GM23338 (cell line): ENCODE data around the gene MED9. TPM values are rescaled to one million over a fixed set of nuclear protein-coding genes. Genes with fewer than 3 reads are reported as not detected.

Experiments
- ATAC-seq: fragments of 200-7000 bp; cut with Tn5 transposase; 3 replicates; pipeline ENCODE4 v1.9.1; 2020
- DNase-seq: peaks from one replicate; pipeline ENCODE4 v3.0.0-alpha.2; 2015; ENCODE audit warnings: low spot score
- H2AFZ ChIP-seq: fragments of 200-600 bp; sonication (generic); 2 replicates; pipeline ENCODE4 v1.8.0; 2016; ENCODE audit warnings: antibody characterized with exemption, mild to moderate bottlenecking, moderate library complexity
- H3F3A ChIP-seq: fragments of 200-600 bp; sonication (generic); replicated peaks from 2 replicates; pipeline ENCODE4 v1.8.0; 2017; ENCODE audit warnings: antibody characterized with exemption, mixed run types, low read depth
- H3K27ac ChIP-seq: fragments of 200-600 bp; sonication (generic); 2 replicates; pipeline ENCODE4 v1.6.1; 2016; ENCODE audit warnings: low read depth
- H3K27me3 ChIP-seq: fragments of 200-600 bp; sonication (generic); 2 replicates; pipeline ENCODE4 v1.8.0; 2016; ENCODE audit warnings: mild to moderate bottlenecking, mixed run types, moderate library complexity; ENCODE audit not compliant: insufficient read depth
- H3K36me3 ChIP-seq: fragments of 200-600 bp; sonication (generic); 2 replicates; pipeline ENCODE4 v1.8.0; 2016; ENCODE audit warnings: mild to moderate bottlenecking; ENCODE audit not compliant: insufficient read depth
- H3K4me1 ChIP-seq: fragments of 200-600 bp; sonication (generic); 2 replicates; pipeline ENCODE4 v1.8.0; 2016; ENCODE audit warnings: mild to moderate bottlenecking, moderate library complexity; ENCODE audit not compliant: insufficient read depth
- H3K4me2 ChIP-seq: fragments of 200-600 bp; sonication (generic); 2 replicates; pipeline ENCODE4 v1.7.1; 2017; ENCODE audit warnings: mixed run types
- H3K4me3 ChIP-seq: fragments of 200-600 bp; sonication (generic); 2 replicates; pipeline ENCODE4 v1.6.1; 2016; ENCODE audit warnings: mixed run types
- H3K79me2 ChIP-seq: fragments of 200-600 bp; sonication (generic); replicated peaks from 2 replicates; pipeline ENCODE4 v1.8.0; 2017; ENCODE audit warnings: mild to moderate bottlenecking; ENCODE audit not compliant: insufficient read depth
- H3K9me2 ChIP-seq: fragments of 200-600 bp; sonication (generic); 2 replicates; pipeline ENCODE4 v1.8.0; 2017; ENCODE audit not compliant: insufficient read depth
- H4K20me1 ChIP-seq: fragments of 200-600 bp; sonication (generic); replicated peaks from 2 replicates; pipeline ENCODE4 v1.8.0; 2017; ENCODE audit warnings: mild to moderate bottlenecking; ENCODE audit not compliant: insufficient read depth
- H3K27ac Mint-ChIP-seq: 2 replicates; pipeline ENCODE4 v1.8.0; 2020; ENCODE audit warnings: inconsistent platforms, mild to moderate bottlenecking, moderate library complexity, mixed read lengths
- H3K27me3 Mint-ChIP-seq: 3 replicates; pipeline ENCODE4 v1.8.0; 2022; ENCODE audit warnings: low read depth, mild to moderate bottlenecking, moderate library complexity, mixed read lengths, inconsistent platforms; ENCODE audit not compliant: insufficient read depth, poor library complexity
- H3K36me3 Mint-ChIP-seq: 3 replicates; pipeline ENCODE4 v1.8.0; 2021; ENCODE audit warnings: low read depth, mild to moderate bottlenecking, inconsistent platforms, moderate library complexity, mixed read lengths
- H3K4me1 Mint-ChIP-seq: 3 replicates; pipeline ENCODE4 v1.8.0; 2020; ENCODE audit warnings: mild to moderate bottlenecking, inconsistent platforms, mixed read lengths
- H3K4me3 Mint-ChIP-seq: 3 replicates; pipeline ENCODE4 v1.8.0; 2021; ENCODE audit warnings: moderate library complexity, mild to moderate bottlenecking, inconsistent platforms, mixed read lengths
- H3K9me3 Mint-ChIP-seq: 3 replicates; pipeline ENCODE4 v1.8.0; 2020; ENCODE audit warnings: moderate library complexity, mild to moderate bottlenecking, inconsistent platforms, mixed read lengths
- CREB1 ChIP-seq: fragments of 250-450 bp; sonication (Bioruptor Pico); IDR thresholded peaks from 2 replicates; pipeline ENCODE4 v1.5.0; 2020; ENCODE audit warnings: low read depth, mild to moderate bottlenecking, moderate library complexity
- EZH2 ChIP-seq: fragments of 200-600 bp; sonication (generic); IDR thresholded peaks from one replicate; pipeline ENCODE4 v1.8.0; 2017; ENCODE audit warnings: antibody characterized with exemption, mild to moderate bottlenecking, low read depth; ENCODE audit not compliant: unreplicated experiment
- EZH2phosphoT487 ChIP-seq: fragments of 200-600 bp; sonication (generic); IDR thresholded peaks from one replicate; pipeline ENCODE4 v1.8.1; 2018; ENCODE audit warnings: antibody characterized with exemption; ENCODE audit not compliant: unreplicated experiment
- JUNB ChIP-seq: IDR thresholded peaks from one replicate; pipeline ENCODE4 v1.6.1; 2016; ENCODE audit warnings: antibody characterized with exemption; ENCODE audit not compliant: unreplicated experiment
- POLR2AphosphoS5 ChIP-seq: IDR thresholded peaks from 2 replicates; pipeline ENCODE4 v1.6.1; 2016; ENCODE audit warnings: antibody characterized with exemption, low read depth
- STAT1 ChIP-seq: IDR thresholded peaks from one replicate; pipeline ENCODE4 v1.6.1; 2016; ENCODE audit warnings: antibody characterized with exemption; ENCODE audit not compliant: unreplicated experiment
- ZNF331 ChIP-seq: fragments of 250-450 bp; sonication (Bioruptor Pico); IDR thresholded peaks from 2 replicates; pipeline ENCODE4 v1.5.0; 2020; ENCODE audit warnings: low read depth, mild to moderate bottlenecking, moderate library complexity
- polyA plus RNA-seq: library from polyadenylated mRNA; unstranded; fragments of >200 nt; fragmentation: Nextera tagmentation; extraction: Ambion mirVana; gene quantifications from 2 replicates; pipeline ENCODE4 v1.2.1, GENCODE V29; 2016
- total RNA-seq: library from RNA; depleted of rRNA; stranded (reverse); fragments of >200 nt; shearing (Covaris generic); gene quantifications from 2 replicates; pipeline ENCODE4 v1.2.3, GENCODE V29; 2014
- TF ChIP-seq, protein P1 (sequence below): IDR thresholded peaks from one replicate; pipeline ENCODE4 v1.6.1; 2018; ENCODE audit warnings: antibody characterized with exemption; ENCODE audit not compliant: unreplicated experiment
- TF ChIP-seq, protein P2 (sequence below), 2 experiments: fragments of 200-600 bp in 1 of 2; sonication (generic) in 1 of 2; conservative IDR thresholded peaks; 2 replicates each; pipeline versions ENCODE4 v1.5.1 to v1.6.1; 2016 to 2017; ENCODE audit warnings: antibody characterized with exemption in 2 of 2, low read depth in 2 of 2, mild to moderate bottlenecking in 2 of 2, moderate library complexity in 1 of 2

The MED9 gene
- total and polyA plus RNA-seq, 2 experiments from 2014 or later: 17.3 to 19.9 TPM

DNA sequence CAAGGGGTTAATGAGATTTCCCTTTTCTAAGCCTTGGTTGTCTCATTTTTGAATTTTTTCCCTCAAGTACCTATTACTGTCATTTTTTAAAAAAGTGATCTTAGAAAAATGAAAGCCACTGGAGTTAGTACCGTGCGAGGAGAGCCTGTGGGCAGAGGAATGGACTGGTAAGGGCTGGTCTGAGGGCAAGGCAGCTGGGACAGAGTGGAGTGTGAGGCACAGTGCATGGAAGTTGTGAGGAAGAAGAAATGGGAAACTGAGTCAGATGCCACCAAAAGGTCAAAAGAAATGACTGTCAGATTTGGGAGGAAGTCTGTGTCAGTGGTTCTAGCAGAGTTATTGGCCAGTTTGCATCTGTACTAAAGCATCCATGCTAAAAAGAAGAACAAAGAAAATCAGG, 11.2 kb downstream of the MED9 start (continued):
- TF ChIP-seq STAT1 (no peak), JUNB (no peak), EZH2phosphoT487 (no peak)

DNA sequence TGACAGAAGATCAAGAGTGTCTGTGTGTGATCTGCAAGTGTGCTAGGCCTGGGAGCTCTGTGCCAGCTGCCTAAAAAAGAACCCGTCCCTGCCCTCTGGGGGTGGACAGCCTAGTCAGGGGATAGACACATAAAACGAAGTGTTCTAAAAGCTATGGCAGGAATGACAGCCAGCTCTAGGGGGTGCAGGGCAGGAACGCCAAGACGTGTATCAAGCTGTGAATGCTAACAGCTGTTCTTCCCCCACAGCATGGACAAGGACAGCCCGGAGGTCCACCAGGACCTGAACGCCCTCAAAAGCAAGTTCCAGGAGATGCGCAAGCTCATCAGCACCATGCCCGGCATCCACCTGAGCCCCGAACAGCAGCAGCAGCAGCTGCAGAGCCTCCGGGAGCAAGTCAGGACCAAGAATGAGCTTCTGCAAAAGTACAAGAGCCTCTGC, 14.3 kb downstream of the MED9 start:
- peaks cover 40% of the 10 kb centered on the region for H3K36me3 Mint-ChIP-seq
- Histone ChIP-seq H3K4me1 (peaks cover 24% of the 10 kb centered on the region), H3K4me2 (no peak overlapping the region), H3K4me3 (no peak overlapping the region), H3K27me3 (peaks cover 24% of the 10 kb centered on the region), H3K9me2 (no peaks in the 10 kb centered on the region), H3F3A (peaks cover 3% of the 10 kb centered on the region), H2AFZ (no peak overlapping the region), H4K20me1 (peaks cover 35% of the 10 kb centered on the region; the same call in 1 of the 2 replicates), H3K27ac (no peak overlapping the region), H3K36me3 (peaks cover 7% of the 10 kb centered on the region), H3K79me2 (no peaks in the 10 kb centered on the region)
- DNase-seq: no peak
- TF ChIP-seq ZNF331 (CRISPR knock-in tag): no peak
- TF ChIP-seq JUNB: no peak
- no peak for TF ChIP-seq POLR2AphosphoS5
- TF ChIP-seq, protein P1, sequence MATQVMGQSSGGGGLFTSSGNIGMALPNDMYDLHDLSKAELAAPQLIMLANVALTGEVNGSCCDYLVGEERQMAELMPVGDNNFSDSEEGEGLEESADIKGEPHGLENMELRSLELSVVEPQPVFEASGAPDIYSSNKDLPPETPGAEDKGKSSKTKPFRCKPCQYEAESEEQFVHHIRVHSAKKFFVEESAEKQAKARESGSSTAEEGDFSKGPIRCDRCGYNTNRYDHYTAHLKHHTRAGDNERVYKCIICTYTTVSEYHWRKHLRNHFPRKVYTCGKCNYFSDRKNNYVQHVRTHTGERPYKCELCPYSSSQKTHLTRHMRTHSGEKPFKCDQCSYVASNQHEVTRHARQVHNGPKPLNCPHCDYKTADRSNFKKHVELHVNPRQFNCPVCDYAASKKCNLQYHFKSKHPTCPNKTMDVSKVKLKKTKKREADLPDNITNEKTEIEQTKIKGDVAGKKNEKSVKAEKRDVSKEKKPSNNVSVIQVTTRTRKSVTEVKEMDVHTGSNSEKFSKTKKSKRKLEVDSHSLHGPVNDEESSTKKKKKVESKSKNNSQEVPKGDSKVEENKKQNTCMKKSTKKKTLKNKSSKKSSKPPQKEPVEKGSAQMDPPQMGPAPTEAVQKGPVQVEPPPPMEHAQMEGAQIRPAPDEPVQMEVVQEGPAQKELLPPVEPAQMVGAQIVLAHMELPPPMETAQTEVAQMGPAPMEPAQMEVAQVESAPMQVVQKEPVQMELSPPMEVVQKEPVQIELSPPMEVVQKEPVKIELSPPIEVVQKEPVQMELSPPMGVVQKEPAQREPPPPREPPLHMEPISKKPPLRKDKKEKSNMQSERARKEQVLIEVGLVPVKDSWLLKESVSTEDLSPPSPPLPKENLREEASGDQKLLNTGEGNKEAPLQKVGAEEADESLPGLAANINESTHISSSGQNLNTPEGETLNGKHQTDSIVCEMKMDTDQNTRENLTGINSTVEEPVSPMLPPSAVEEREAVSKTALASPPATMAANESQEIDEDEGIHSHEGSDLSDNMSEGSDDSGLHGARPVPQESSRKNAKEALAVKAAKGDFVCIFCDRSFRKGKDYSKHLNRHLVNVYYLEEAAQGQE: no peak
- TF ChIP-seq CREB1 (CRISPR knock-in tag): no peak
- no peak for TF ChIP-seq EZH2
- TF ChIP-seq, protein P2, sequence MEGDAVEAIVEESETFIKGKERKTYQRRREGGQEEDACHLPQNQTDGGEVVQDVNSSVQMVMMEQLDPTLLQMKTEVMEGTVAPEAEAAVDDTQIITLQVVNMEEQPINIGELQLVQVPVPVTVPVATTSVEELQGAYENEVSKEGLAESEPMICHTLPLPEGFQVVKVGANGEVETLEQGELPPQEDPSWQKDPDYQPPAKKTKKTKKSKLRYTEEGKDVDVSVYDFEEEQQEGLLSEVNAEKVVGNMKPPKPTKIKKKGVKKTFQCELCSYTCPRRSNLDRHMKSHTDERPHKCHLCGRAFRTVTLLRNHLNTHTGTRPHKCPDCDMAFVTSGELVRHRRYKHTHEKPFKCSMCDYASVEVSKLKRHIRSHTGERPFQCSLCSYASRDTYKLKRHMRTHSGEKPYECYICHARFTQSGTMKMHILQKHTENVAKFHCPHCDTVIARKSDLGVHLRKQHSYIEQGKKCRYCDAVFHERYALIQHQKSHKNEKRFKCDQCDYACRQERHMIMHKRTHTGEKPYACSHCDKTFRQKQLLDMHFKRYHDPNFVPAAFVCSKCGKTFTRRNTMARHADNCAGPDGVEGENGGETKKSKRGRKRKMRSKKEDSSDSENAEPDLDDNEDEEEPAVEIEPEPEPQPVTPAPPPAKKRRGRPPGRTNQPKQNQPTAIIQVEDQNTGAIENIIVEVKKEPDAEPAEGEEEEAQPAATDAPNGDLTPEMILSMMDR (conservative IDR thresholded peaks at IDR 0.05; ENCODE audit: low read depth in 2 of 2): no peak
- no peak for TF ChIP-seq EZH2phosphoT487
- no peak for ATAC-seq
- H3K4me3 Mint-ChIP-seq: no peak overlapping the region
- no peak overlapping the region for H3K27ac Mint-ChIP-seq
- peaks cover 35% of the 10 kb centered on the region for H3K4me1 Mint-ChIP-seq
- H3K9me3 Mint-ChIP-seq: no peaks in the 10 kb centered on the region; the same call in 2 of the 3 replicates
- H3K27me3 Mint-ChIP-seq: peaks cover 26% of the 10 kb centered on the region
